ENCODE data around the gene ANO10. TPM values are rescaled to one million over a fixed set of nuclear protein-coding genes. Genes with fewer than 3 reads are reported as not detected.

ANO10 gene
- total RNA-seq, 4 donors from 2014 or later: 28.2 to 36.9 (median 31.6) TPM

GRCh38 chr3:43531835-43532234, 90.0 kb downstream of the ANO10 start:
- no peak overlapping the region for H3K27ac ChIP-seq
- TF ChIP-seq POLR2AphosphoS5 (IDR thresholded peaks at IDR 0.05): no peak
- TF ChIP-seq, protein P1, sequence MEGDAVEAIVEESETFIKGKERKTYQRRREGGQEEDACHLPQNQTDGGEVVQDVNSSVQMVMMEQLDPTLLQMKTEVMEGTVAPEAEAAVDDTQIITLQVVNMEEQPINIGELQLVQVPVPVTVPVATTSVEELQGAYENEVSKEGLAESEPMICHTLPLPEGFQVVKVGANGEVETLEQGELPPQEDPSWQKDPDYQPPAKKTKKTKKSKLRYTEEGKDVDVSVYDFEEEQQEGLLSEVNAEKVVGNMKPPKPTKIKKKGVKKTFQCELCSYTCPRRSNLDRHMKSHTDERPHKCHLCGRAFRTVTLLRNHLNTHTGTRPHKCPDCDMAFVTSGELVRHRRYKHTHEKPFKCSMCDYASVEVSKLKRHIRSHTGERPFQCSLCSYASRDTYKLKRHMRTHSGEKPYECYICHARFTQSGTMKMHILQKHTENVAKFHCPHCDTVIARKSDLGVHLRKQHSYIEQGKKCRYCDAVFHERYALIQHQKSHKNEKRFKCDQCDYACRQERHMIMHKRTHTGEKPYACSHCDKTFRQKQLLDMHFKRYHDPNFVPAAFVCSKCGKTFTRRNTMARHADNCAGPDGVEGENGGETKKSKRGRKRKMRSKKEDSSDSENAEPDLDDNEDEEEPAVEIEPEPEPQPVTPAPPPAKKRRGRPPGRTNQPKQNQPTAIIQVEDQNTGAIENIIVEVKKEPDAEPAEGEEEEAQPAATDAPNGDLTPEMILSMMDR (IDR thresholded peaks at IDR 0.05): no peak
- TF ChIP-seq EP300 (IDR thresholded peaks at IDR 0.05): no peak
- TF ChIP-seq POLR2A (IDR thresholded peaks at IDR 0.05): no peak
- peaks cover 6% of the 10 kb centered on the region for H3K4me1 ChIP-seq
- DNase-seq (ENCODE audit: low spot score in 2 of 2): no peak
- H3K9me3 ChIP-seq: no peaks in the 10 kb centered on the region
- H3K4me3 ChIP-seq: no peak overlapping the region
- no peaks in the 10 kb centered on the region for H3K27me3 ChIP-seq
- 88% methylated on average over 3 of the region's 3 CpGs for WGBS
- H3K36me3 ChIP-seq: no peaks in the 10 kb centered on the region

DNA sequence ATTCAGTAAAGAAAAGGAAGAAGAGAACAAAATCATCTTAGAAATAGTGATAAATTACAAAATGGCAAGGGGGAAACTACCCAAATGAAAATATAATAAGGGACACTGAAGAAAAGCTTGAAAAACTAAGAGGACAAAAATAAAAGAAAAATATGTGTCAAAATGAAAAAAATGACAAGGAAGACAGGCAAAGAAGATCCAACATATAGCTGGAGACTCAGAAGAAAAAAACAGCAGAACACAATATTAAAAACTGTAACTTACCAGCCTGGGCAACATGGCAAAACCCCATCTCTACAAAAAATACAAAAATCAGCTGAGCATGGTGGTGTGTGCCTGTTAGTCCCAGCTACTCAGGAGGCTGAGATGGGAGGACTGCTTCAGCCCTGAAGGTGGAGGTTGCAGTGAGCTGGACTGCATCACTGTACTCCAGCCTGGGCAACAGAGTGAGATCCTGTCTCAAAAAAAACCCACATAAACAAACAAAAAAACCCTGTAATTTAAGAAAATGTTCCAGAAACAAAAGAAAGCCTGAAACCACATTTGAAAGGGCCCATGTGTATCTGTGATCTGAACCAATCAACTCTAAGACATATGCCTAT, 93.2 kb downstream of the ANO10 start:
- Histone ChIP-seq H3K4me3 (no peak overlapping the region), H3K36me3 (peaks cover 1% of the 10 kb centered on the region), H3K9me3 (no peaks in the 10 kb centered on the region), H3K4me1 (no peaks in the 10 kb centered on the region), H3K27me3 (no peaks in the 10 kb centered on the region), H3K27ac (no peak overlapping the region)
- DNase-seq (ENCODE audit: low spot score in 2 of 2): no peak
- TF ChIP-seq POLR2AphosphoS5 (IDR thresholded peaks at IDR 0.05) (no peak), EP300 (IDR thresholded peaks at IDR 0.05) (no peak), POLR2A (IDR thresholded peaks at IDR 0.05) (no peak)
- TF ChIP-seq, protein P1 (IDR thresholded peaks at IDR 0.05): no peak

DNA sequence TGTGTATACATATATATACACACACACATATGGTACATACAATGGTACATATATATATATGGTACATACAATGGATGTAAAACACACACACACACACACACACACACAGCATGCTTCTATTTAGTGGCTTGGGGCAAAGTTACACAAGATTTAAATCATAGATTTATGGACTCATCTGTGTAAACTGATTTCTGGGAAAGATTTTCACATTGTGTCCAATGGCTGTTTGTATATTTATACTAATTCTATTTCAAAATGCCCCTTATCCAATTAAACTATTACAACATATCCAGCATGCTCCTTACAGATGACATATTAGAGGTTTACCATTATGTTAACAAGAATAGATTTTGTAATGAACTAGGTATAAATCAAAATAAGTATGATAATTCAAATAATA, 94.9 kb downstream of the ANO10 start:
- Histone ChIP-seq H3K9me3 (no peaks in the 10 kb centered on the region), H3K27ac (no peak overlapping the region), H3K27me3 (no peaks in the 10 kb centered on the region), H3K4me1 (no peaks in the 10 kb centered on the region), H3K36me3 (peaks cover 4% of the 10 kb centered on the region), H3K4me3 (no peak overlapping the region)
- TF ChIP-seq, protein P1 (IDR thresholded peaks at IDR 0.05): no peak
- no peak for DNase-seq (ENCODE audit: low spot score in 2 of 2)

GRCh38 chr3:43525941-43526607, 95.7 kb downstream of the ANO10 start:
- DNase-seq (ENCODE audit: low spot score in 2 of 2): no peak
- no peak overlapping the region for H3K27ac ChIP-seq
- no peaks in the 10 kb centered on the region for H3K4me1 ChIP-seq
- no peak for TF ChIP-seq POLR2AphosphoS5 (IDR thresholded peaks at IDR 0.05)
- no peak for TF ChIP-seq POLR2A (IDR thresholded peaks at IDR 0.05)
- no peak for TF ChIP-seq EP300 (IDR thresholded peaks at IDR 0.05)
- TF ChIP-seq, protein P1 (IDR thresholded peaks at IDR 0.05): no peak
- H3K27me3 ChIP-seq: no peaks in the 10 kb centered on the region
- 89% methylated on average over 4 of the region's 4 CpGs for WGBS
- no peaks in the 10 kb centered on the region for H3K9me3 ChIP-seq
- peaks cover 4% of the 10 kb centered on the region for H3K36me3 ChIP-seq
- H3K4me3 ChIP-seq: no peak overlapping the region

DNA sequence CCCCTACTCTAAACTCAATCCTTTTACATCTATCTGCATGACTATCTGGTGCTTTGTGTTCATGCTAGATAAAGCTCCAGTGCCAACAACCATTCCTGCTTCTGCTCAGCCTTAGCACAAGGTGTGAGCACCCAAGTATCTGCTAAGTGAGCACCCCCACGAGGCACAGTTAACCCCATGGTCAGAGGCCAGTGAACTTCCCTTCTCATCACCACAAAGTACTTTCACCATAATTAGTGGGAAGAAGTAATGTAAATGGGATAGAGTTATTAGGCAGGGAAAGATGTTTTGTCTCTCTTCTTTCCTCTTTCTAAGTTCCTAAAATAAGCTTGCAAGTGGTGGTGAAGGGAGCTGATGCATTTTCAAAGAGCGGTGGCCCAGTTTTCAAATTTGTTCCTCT, 96.4 kb downstream of the ANO10 start:
- no peaks in the 10 kb centered on the region for H3K27me3 ChIP-seq
- H3K4me1 ChIP-seq: no peaks in the 10 kb centered on the region
- H3K27ac ChIP-seq: no peak overlapping the region
- peaks cover 4% of the 10 kb centered on the region for H3K36me3 ChIP-seq
- TF ChIP-seq POLR2AphosphoS5 (IDR thresholded peaks at IDR 0.05): no peak
- TF ChIP-seq POLR2A (IDR thresholded peaks at IDR 0.05): no peak
- TF ChIP-seq EP300 (IDR thresholded peaks at IDR 0.05): no peak
- TF ChIP-seq, protein P1 (IDR thresholded peaks at IDR 0.05): no peak
- WGBS: 81% methylated on average over 2 of the region's 2 CpGs
- H3K9me3 ChIP-seq: no peaks in the 10 kb centered on the region
- no peak overlapping the region for H3K4me3 ChIP-seq
- no peak for DNase-seq (ENCODE audit: low spot score in 2 of 2)

Data from suprapubic skin (tissue), 4 donors.